Measurements from ENCODE around the gene ARHGAP10.

DNA sequence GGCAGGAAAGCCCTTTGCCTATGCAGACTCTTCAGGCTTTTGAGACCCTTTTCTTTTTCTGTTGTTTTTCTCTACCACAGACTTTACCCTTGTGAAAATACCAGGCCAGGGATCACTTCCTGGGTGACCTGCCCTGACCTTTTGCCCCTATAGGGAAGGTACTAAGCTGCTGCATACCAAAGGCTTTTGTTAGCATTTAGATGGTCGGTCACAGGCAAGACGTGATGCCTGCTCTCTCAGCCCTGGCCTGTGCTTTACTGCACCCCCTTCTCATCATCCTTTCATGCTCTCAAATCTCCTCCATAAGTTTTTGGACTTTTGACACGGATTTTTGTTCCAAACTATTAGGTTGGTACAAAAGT, 98.2 kb downstream of the ARHGAP10 start:
- TF ChIP-seq EZH2 (IDR thresholded peaks at IDR 0.05; ENCODE audit: borderline replicate concordance, low read depth, low read length, severe bottlenecking): no peak
- TF ChIP-seq, protein P1, sequence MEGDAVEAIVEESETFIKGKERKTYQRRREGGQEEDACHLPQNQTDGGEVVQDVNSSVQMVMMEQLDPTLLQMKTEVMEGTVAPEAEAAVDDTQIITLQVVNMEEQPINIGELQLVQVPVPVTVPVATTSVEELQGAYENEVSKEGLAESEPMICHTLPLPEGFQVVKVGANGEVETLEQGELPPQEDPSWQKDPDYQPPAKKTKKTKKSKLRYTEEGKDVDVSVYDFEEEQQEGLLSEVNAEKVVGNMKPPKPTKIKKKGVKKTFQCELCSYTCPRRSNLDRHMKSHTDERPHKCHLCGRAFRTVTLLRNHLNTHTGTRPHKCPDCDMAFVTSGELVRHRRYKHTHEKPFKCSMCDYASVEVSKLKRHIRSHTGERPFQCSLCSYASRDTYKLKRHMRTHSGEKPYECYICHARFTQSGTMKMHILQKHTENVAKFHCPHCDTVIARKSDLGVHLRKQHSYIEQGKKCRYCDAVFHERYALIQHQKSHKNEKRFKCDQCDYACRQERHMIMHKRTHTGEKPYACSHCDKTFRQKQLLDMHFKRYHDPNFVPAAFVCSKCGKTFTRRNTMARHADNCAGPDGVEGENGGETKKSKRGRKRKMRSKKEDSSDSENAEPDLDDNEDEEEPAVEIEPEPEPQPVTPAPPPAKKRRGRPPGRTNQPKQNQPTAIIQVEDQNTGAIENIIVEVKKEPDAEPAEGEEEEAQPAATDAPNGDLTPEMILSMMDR (IDR thresholded peaks at IDR 0.05; ENCODE audit: borderline replicate concordance, extremely low read depth, low read length, poor library complexity, severe bottlenecking): no peak

Measured in DND-41 (cell line).